BJ (cell line): ENCODE data around the gene MYBPH. TPM values are rescaled to one million over a fixed set of nuclear protein-coding genes. Genes with fewer than 3 reads are reported as not detected.

Source experiments
- CTCF ChIA-PET: fragments of 350-600 bp; formaldehyde crosslinking; extraction: SDS; loops from one replicate; lab custom pipeline; 2021; ENCODE audit warnings: antibody characterized with exemption, inconsistent platforms; lab: Yijun Ruan, JAX
- POLR2A ChIA-PET: fragments of 300-600 bp; sonication (Branson Sonifier 250); formaldehyde crosslinking; extraction: SDS; loops from one replicate; lab custom pipeline; 2021; ENCODE audit warnings: antibody characterized with exemption; lab: Charles Lee
- DNase-seq: peaks from one replicate; pipeline ENCODE4 v3.0.0-alpha.2; 2011; ENCODE audit warnings: low read depth
- H3K27me3 ChIP-seq: 2 replicates; pipeline ENCODE4 v1.6.0; 2011; ENCODE audit warnings: low read length; ENCODE audit not compliant: control insufficient read depth, insufficient read depth
- H3K36me3 ChIP-seq: 2 replicates; pipeline ENCODE4 v1.5.1; 2011; ENCODE audit warnings: low read length; ENCODE audit not compliant: control insufficient read depth, insufficient read depth
- H3K4me3 ChIP-seq: 2 replicates; pipeline ENCODE4 v1.5.1; 2011; ENCODE audit warnings: low read depth, mild to moderate bottlenecking, control low read depth, low read length
- CTCF ChIP-seq: IDR thresholded peaks from 2 replicates; pipeline ENCODE4 v1.5.1; 2011; ENCODE audit warnings: low read depth, mild to moderate bottlenecking, control low read depth, inconsistent platforms, low read length, moderate library complexity; ENCODE audit not compliant: insufficient read depth
- polyA plus RNA-seq: library from polyadenylated mRNA; depleted of rRNA; stranded (reverse); fragments of >200 nt; gene quantifications from 2 replicates; pipeline ENCODE4 v1.2.3, GENCODE V29; 2011

Gene MYBPH
- polyA plus RNA-seq, 1 experiment, result not detected

GRCh38 chr1:203207751-203208150 is 32.1 kb upstream of the MYBPH start:
- CTCF ChIA-PET, result interaction anchor here (1.3 to 6.6 kb wide), 4 partner anchors 9 to 168 kb away, joined by 5 to 58 read pairs (median 22); partner anchors contain the start of gene ADORA1
- DNase-seq, result no peak
- no peak overlapping the region for H3K4me3 ChIP-seq
- H3K27me3 ChIP-seq, result no peaks in the 10 kb centered on the region
- no peak for TF ChIP-seq CTCF
- POLR2A ChIA-PET, result no interaction called here
- H3K36me3 ChIP-seq, result no peaks in the 10 kb centered on the region

GRCh38 chr1:203206129-203206687 is 30.6 kb upstream of the MYBPH start:
- ChIA-PET CTCF (interaction anchor here (1.0 to 6.6 kb wide), 7 partner anchors 7 to 168 kb away, joined by 3 to 58 read pairs (median 4); partner anchors contain the start of gene ADORA1), POLR2A (no interaction called here)
- no peaks in the 10 kb centered on the region for H3K27me3 ChIP-seq
- H3K4me3 ChIP-seq, result no peak overlapping the region
- no peak for TF ChIP-seq CTCF
- DNase-seq, result no peak
- no peaks in the 10 kb centered on the region for H3K36me3 ChIP-seq

GRCh38 chr1:203204756-203205155 is 29.1 kb upstream of the MYBPH start:
- CTCF ChIA-PET, result interaction anchor here (1.4 to 6.6 kb wide), 4 partner anchors 12 to 167 kb away, joined by 3 to 58 read pairs (median 24); no protein-coding TSS in a partner anchor
- TF ChIP-seq CTCF, result no peak
- Histone ChIP-seq H3K27me3 (no peaks in the 10 kb centered on the region), H3K36me3 (no peaks in the 10 kb centered on the region), H3K4me3 (no peak overlapping the region)
- no peak for DNase-seq
- POLR2A ChIA-PET, result no interaction called here

- CTCF ChIA-PET, result interaction anchor here (0.9 to 6.6 kb wide), 6 partner anchors 9 to 85 kb away, joined by 3 to 58 read pairs (median 12); partner anchors contain the start of gene ADORA1
- H3K27me3 ChIP-seq, result no peaks in the 10 kb centered on the region
- TF ChIP-seq CTCF, result no peak
- H3K36me3 ChIP-seq, result no peaks in the 10 kb centered on the region
- H3K4me3 ChIP-seq, result no peak overlapping the region
- POLR2A ChIA-PET, result no interaction called here
- peak; percentile 69 for DNase-seq
These were observed 27.0 kb upstream of the MYBPH start for GRCh38 chr1:203202431-203203245.

- H3K27me3 ChIP-seq, result no peaks in the 10 kb centered on the region
- TF ChIP-seq CTCF, result no peak
- CTCF ChIA-PET, result interaction anchor here (0.6 to 4.4 kb wide), 6 partner anchors 8 to 162 kb away, joined by 3 to 25 read pairs (median 11); partner anchors contain the start of gene ADORA1
- DNase-seq, result no peak
- POLR2A ChIA-PET, result no interaction called here
- no peaks in the 10 kb centered on the region for H3K36me3 ChIP-seq
- H3K4me3 ChIP-seq, result no peak overlapping the region
These were observed 26.0 kb upstream of the MYBPH start for GRCh38 chr1:203201516-203202205.
